Pons (tissue), 1 donor: ENCODE results near the gene TRIP12.
"Not testable (repeated sequence)": the region's sequence is repeated elsewhere in the genome, so short reads cannot be mapped to it uniquely, and the experiment has no call there.

Source experiments
- DNase-seq: peaks from one replicate; pipeline ENCODE4 v3.0.0-alpha.2; 2016; ENCODE audit warnings: low spot score

The TRIP12 gene

GRCh38 chr2:229831805-229832509 lies 89.9 kb downstream of the TRIP12 start:
- DNase-seq: no peak

GRCh38 chr2:229825476-229825875 lies 96.3 kb downstream of the TRIP12 start:
- no peak for DNase-seq

DNA sequence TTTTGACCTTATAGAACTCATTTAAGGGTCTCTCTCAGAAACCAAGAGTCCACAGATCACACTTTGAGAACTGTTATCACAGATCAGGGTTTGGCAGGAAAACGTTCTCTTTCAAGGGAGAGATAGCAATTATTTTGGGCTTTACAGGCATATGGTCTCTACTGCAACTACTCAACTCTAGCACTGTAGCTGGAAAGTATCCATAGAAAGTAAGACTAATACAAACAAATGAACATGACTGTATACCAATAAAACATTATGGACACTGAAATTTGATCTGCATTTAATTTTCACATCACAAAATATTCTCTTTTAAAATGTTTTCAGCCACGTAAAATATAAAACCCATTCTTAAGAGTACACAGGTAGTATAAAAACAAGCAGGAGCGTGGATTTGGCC lies 100.5 kb downstream of the TRIP12 start:
- no peak for DNase-seq

DNA sequence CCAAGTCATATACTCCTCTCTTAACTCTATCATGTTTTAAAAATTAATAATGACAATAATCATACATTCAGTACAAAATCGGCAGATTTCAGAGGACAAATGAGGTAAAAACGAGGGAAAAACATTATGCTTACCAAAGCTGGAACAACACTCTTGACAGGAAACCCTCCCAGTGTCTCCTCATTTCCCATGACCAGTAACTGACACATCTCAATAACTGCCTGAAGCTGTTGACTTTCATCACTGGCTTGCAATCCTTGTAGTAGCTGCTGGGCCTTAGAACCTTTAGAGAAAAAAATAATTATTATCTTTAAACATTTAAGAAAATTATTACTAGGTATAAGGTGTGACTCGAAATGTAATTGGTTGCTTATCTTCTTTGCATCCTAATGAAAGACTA lies 103.6 kb downstream of the TRIP12 start:
- DNase-seq: no peak

DNA sequence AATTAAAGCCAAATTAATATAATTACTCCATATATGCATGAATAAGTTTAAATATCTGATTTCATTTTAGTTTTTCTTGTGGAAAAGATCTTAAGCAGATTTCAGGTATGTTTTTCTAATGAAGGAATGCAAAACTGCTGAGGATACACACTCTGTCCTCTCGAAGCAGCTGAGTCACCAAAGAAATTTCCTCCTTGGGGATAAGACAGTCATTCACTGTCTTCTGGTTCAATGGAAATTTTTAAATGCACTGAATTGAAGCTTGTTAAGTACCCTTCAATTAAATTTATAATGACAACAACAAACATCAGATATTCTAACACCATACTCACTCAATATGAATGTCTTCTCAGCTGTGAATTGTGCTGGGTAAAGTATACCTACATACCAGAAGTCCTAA lies 106.0 kb downstream of the TRIP12 start:
- DNase-seq: peak; percentile 51

DNA sequence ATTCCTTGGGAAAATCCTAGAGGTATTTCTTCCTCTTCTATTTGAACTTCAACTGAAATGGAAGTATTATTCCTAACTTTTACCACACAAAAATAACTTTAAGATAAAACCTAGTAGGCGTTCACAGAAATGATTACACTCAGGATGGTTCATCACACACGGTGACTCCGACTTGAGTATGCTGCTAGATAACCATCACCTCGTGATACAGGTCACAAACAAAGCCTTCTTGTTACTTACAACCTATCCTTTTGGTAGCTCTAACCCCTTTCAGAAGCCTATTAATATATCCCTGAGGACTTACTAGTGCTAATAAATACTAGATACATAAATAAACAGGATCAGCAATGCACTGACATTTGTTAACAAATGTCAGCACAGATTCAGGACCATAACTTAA lies 106.5 kb downstream of the TRIP12 start:
- DNase-seq: no peak

DNA sequence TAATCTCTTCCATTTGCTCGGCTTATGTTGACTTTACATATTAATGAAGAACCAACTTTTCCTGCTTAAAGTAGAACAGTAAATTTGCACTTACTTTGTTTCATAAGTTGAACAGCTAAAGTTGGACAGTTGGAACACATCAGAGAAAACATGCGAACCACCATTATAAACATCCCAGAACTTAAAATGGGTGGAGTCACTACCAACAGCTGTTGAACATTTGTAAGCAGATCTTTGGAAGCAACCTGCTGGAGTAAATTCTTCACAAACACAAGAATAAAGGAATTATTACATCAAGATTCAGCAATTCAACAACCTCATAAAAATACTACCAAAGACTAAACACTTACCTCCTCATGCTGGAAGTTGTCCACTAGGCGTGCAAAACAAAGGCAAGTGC lies 111.0 kb downstream of the TRIP12 start:
- no peak for DNase-seq

- DNase-seq: no peak
Observed at GRCh38 chr2:229805559-229805958, 116.2 kb downstream of the TRIP12 start.

DNA sequence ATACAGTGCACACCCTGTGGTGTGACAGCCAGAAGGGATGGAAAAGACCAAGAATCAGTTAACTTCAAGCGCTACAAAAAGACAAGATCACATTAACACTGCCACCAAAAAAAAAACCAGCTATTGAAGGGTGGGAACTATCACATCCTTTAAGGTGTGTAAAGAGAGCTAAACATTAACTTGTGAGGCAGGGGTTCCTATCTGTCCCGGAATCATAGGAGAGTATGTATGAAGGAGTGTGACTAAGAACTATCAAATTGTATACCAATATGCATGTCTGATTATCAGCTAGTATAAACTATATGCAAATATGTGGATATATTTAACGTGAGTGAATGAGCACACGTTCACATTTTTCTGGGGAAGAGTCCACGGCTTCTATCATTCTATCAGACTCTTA lies 119.0 kb downstream of the TRIP12 start:
- no peak for DNase-seq

DNA sequence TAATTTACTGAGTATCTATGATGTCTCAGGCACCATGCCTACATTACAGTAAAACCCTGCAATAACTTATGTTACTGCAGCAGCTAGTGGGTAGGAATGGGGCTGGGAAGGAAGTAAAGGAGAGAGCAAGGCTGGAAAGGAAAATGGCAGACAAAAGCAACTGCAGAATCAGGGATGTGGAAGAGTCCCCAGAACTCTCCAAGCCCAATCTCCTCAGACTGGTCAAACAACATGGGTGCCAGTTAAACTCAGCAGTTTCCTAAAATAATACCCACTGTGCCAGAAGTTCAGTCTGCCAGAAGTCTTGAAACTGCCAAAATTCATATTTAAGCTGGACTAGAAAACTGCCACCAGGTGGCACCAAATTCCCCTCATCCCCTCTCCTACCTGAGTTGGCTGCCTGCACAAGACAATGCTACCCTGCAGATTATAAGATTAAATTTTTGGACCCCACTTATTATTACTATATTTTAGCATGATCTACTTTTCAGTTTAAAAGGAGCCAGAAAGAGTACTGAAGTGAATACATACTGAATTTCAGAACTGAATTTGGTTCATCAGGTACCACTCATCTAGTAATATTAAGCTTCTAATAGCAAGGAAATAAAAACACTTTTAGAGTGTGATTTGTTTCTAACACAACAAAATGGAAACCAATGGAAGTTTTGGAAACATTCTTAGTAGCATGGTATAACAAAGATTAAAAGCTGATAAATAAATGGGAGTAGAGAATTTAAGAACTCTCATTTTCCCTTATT lies 120.6 kb downstream of the TRIP12 start:
- DNase-seq: peak; percentile 64

GRCh38 chr2:229798446-229799155 lies 123.2 kb downstream of the TRIP12 start:
- no peak for DNase-seq

- DNase-seq: no peak
Observed at GRCh38 chr2:229795058-229795457, 126.8 kb downstream of the TRIP12 start.

DNA sequence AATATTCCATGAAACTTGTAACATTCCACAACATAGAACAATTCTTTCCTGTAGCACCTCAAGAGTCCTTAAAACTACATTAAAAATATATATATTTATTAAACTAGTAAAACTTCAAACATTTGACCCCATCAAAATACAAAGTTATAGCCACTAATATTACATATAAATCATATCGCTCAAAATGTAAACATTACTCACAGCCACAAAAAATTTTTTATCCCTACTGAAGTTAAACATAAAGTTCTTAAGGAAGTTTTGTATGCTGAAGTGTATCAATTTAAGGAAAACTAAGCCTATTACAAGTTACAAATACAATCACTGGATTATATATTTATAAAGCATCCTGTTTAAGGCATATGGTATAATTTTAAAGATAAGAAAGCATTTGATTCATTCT lies 127.2 kb downstream of the TRIP12 start:
- DNase-seq: no peak

DNA sequence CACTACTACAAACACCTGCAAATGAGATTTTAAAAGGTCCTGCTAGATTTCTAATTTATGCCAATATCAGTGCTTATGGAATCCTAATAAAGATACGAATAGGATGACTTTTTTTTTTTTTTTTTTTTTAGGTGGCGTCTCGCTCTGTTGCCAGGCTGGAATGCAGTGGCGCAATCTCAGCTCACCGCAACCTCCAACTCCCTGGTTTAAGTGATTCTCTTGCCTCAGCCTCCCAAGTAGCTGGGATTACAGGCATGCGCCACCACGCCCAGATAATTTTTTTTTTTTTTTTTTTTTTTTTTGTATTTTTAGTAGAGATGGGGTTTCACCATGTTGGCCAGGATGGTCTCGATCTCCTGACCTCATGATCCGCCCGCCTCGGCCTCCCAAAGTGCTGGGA lies 135.5 kb downstream of the TRIP12 start:
- not testable (repeated sequence) for DNase-seq

- no peak for DNase-seq
Observed at GRCh38 chr2:229784791-229785190, 137.0 kb downstream of the TRIP12 start.

- no peak for DNase-seq
Observed at GRCh38 chr2:229783108-229783721, 138.6 kb downstream of the TRIP12 start.

DNA sequence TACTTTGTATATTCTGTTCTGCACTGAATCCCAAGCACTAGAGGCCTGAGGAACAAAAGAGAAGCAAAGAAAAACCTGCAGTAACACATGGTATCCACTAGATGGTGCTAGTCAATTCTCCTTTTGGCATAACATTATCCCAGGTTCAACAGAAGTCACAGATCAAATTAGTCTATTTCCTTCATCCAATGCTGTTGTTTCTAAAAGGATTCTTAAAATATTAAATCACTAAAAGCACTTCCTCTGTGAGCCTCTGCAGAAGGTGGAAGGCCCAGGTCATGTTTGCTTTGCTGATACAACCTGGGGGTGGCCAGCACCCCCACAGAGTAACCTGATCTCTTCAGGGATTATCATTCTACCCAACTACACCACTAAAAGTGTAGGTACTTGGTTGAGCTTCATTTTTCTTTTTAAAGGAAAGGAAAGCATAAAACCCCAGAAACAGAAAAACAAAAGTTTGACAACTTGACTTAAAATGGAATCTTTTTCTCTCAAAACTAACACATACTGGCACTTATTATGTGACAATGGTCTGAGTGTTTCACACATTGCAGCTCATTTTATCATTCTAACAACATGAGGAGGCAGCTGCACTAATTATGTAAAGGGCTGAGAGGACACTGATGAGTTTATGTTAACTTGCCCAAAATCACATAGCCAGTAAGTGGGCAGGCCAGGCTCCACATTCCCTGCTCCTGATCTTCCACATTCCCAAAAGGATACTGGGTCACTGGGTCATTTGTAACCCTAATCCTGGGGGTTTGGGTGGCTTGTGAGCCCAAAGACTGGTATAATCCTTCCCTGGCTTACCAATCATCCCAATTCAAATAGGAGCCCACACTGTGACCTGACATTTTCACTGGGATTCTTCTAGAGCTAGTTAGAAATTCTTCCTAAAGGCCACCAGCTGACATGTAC lies 140.7 kb downstream of the TRIP12 start:
- DNase-seq: peak; percentile 81

DNA sequence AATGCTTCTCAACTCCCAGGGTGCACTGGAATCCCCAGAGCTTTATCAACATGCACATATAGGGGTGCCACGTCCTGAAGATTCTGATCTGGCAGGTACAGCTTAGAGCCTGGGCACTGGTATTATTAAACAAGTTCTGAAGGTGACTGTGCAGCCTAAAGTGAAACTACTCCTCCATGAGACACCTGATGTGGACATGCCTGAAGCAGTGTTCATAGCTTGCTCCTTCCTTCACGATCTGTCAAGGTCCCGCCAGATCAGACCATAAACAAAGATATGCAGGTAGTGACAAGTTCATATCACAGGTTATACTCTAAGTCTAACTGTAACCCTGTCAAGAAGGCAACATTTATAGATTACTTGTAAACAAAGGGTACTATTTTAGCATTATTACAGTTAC lies 142.2 kb downstream of the TRIP12 start:
- DNase-seq: no peak

DNA sequence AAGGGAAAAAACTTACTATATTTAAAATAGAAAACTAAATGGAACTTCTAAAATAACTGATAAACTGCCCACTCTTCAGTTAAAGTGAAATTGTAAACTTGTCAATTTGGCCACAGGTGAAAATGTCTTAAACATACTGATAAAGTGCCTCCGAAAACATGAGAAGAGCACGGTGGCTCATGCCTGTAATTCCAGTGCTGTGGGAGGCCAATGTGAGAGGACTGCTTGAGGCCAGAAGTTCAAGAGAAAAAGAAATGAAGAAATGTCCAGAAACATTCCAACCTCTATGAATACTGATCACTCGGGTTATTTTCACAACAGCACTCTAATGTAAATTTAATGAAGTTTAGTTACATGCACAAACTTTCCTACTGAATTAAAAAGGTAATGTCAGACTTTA lies 144.1 kb downstream of the TRIP12 start:
- DNase-seq: no peak

- DNase-seq: no peak
Observed at GRCh38 chr2:229775614-229776313, 146.0 kb downstream of the TRIP12 start.

DNA sequence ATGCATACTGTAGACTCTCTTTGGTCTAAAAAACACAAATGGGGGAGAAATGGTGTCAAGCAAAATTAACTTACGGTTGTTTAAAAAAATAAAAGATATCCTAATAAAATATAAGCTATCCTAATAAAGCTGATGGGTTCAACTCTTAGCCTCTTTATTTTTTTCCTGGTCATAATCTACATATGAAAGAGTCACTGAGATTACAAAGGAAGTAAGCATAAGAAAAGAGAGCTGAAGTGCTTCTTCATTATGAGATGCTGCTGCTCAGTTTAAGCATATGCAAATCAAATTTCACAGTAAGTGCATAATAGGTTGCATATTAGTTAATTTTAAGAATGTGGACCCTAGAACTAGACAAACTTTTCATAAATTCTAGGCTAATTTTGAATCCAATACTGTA lies 147.6 kb downstream of the TRIP12 start:
- no peak for DNase-seq
